SK-N-MC (cell line): Measurements from ENCODE around the gene ALG10.
A peak's percentile ranks its signal among the peaks of the same experiment; 100 is the strongest.
"Not testable (repeated sequence)": the region's sequence is repeated elsewhere in the genome, so short reads cannot be mapped to it uniquely, and the experiment has no call there.

Source experiments
- DNase-seq: peaks from one replicate; pipeline ENCODE4 v3.0.0-alpha.2; 2011; ENCODE audit warnings: low read depth, low spot score
- H3K27ac ChIP-seq: fragments of 200-600 bp; sonication (generic); 2 replicates; pipeline ENCODE4 v1.5.1; 2016; ENCODE audit warnings: mixed run types
- H3K36me3 ChIP-seq: fragments of 200-600 bp; sonication (generic); 2 replicates; pipeline ENCODE4 v1.6.1; 2017; ENCODE audit warnings: antibody characterized with exemption, low read length, mixed read lengths; ENCODE audit not compliant: insufficient read depth
- H3K4me3 ChIP-seq: fragments of 200-600 bp; sonication (generic); 2 replicates; pipeline ENCODE4 v1.5.1; 2016
- H3K9ac ChIP-seq: fragments of 200-600 bp; sonication (generic); 2 replicates; pipeline ENCODE4 v1.8.0; 2017; ENCODE audit warnings: mixed run types, mixed read lengths; ENCODE audit not compliant: insufficient read length
- H3K9me3 ChIP-seq: fragments of 200-600 bp; sonication (generic); 2 replicates; pipeline ENCODE4 v1.6.1; 2017; ENCODE audit warnings: low read depth, mild to moderate bottlenecking, antibody characterized with exemption, low read length, moderate library complexity, mixed read lengths
- EZH2 ChIP-seq: fragments of 200-600 bp; sonication (generic); IDR thresholded peaks from one replicate; pipeline ENCODE4 v1.6.1; 2017; ENCODE audit warnings: antibody characterized with exemption
- FOXP2 ChIP-seq: optimal IDR thresholded peaks from 2 replicates; pipeline ENCODE3; 2011; ENCODE audit warnings: mild to moderate bottlenecking, moderate library complexity; ENCODE audit not compliant: insufficient read depth; ENCODE audit errors: extremely low read length, control extremely low read depth
- POLR2AphosphoS5 ChIP-seq: IDR thresholded peaks from 2 replicates; pipeline ENCODE4 v1.6.1; 2012; ENCODE audit warnings: mild to moderate bottlenecking, low read depth, low read length, borderline replicate concordance

The ALG10 gene

GRCh38 chr12:34021071-34021470, 1.2 kb upstream of the ALG10 start:
- no peak for DNase-seq
- TF ChIP-seq FOXP2 = no peak
- TF ChIP-seq EZH2 = no peak
- no peak for TF ChIP-seq POLR2AphosphoS5
- Histone ChIP-seq H3K9ac (peak overlapping the region; percentile 84), H3K9me3 (no peaks in the 10 kb centered on the region), H3K27ac (no peak overlapping the region), H3K36me3 (peaks cover 3% of the 10 kb centered on the region; the same call in 1 of the 2 replicates), H3K4me3 (peak overlapping the region; percentile 85; the same call in 1 of the 2 replicates)

GRCh38 chr12:34027661-34028060, 5.4 kb downstream of the ALG10 start:
- DNase-seq, H3K36me3 ChIP-seq, H3K27ac ChIP-seq: not testable (repeated sequence)

GRCh38 chr12:34030591-34030990, 8.3 kb downstream of the ALG10 start:
- H3K9ac ChIP-seq = no peak overlapping the region
- no peak overlapping the region for H3K27ac ChIP-seq
- no peaks in the 10 kb centered on the region for H3K36me3 ChIP-seq
- no peaks in the 10 kb centered on the region for H3K9me3 ChIP-seq
- no peak overlapping the region for H3K4me3 ChIP-seq
- DNase-seq = no peak
- TF ChIP-seq FOXP2 (no peak), EZH2 (no peak)

More at GRCh38 chr12:34027661-34028060, 5.4 kb downstream of the ALG10 start:
- not testable (repeated sequence) for H3K4me3 ChIP-seq, H3K9ac ChIP-seq, H3K9me3 ChIP-seq

- peak; percentile 16 for DNase-seq
- TF ChIP-seq FOXP2 (no peak), POLR2AphosphoS5 (no peak), EZH2 (no peak)
- H3K9me3 ChIP-seq = no peaks in the 10 kb centered on the region
- no peak overlapping the region for H3K4me3 ChIP-seq
- H3K9ac ChIP-seq = no peak overlapping the region
- no peak overlapping the region for H3K27ac ChIP-seq
- no peaks in the 10 kb centered on the region for H3K36me3 ChIP-seq
These were observed 11.5 kb downstream of the ALG10 start for GRCh38 chr12:34033628-34034296.

GRCh38 chr12:34038357-34038756, 16.1 kb downstream of the ALG10 start:
- H3K27ac ChIP-seq, H3K4me3 ChIP-seq, H3K36me3 ChIP-seq, H3K9me3 ChIP-seq, H3K9ac ChIP-seq: not testable (repeated sequence)
- DNase-seq = peak; percentile 10

GRCh38 chr12:34046570-34046969, 24.3 kb downstream of the ALG10 start:
- no peak overlapping the region for H3K27ac ChIP-seq
- no peak overlapping the region for H3K4me3 ChIP-seq
- TF ChIP-seq POLR2AphosphoS5 (no peak), FOXP2 (no peak), EZH2 (no peak)
- no peaks in the 10 kb centered on the region for H3K36me3 ChIP-seq
- H3K9ac ChIP-seq = no peak overlapping the region
- H3K9me3 ChIP-seq = no peaks in the 10 kb centered on the region
- no peak for DNase-seq

GRCh38 chr12:34047855-34048254, 25.6 kb downstream of the ALG10 start:
- DNase-seq, H3K9me3 ChIP-seq, H3K36me3 ChIP-seq, H3K4me3 ChIP-seq, H3K9ac ChIP-seq, H3K27ac ChIP-seq: not testable (repeated sequence)

GRCh38 chr12:34048714-34049113, 26.4 kb downstream of the ALG10 start:
- DNase-seq = no peak
- H3K4me3 ChIP-seq = no peak overlapping the region
- TF ChIP-seq POLR2AphosphoS5 (no peak), FOXP2 (no peak), EZH2 (no peak)
- H3K27ac ChIP-seq = no peak overlapping the region
- H3K9me3 ChIP-seq = no peaks in the 10 kb centered on the region
- H3K36me3 ChIP-seq = no peaks in the 10 kb centered on the region
- H3K9ac ChIP-seq = no peak overlapping the region

- H3K27ac ChIP-seq = no peak overlapping the region
- no peaks in the 10 kb centered on the region for H3K36me3 ChIP-seq
- TF ChIP-seq FOXP2 (no peak), EZH2 (no peak), POLR2AphosphoS5 (no peak)
- DNase-seq = no peak
- no peak overlapping the region for H3K9ac ChIP-seq
- H3K9me3 ChIP-seq = no peaks in the 10 kb centered on the region
- no peak overlapping the region for H3K4me3 ChIP-seq
These were observed 29.2 kb downstream of the ALG10 start for GRCh38 chr12:34051486-34051885.
